Measurements from ENCODE around the gene PPIL6.

PPIL6 gene

GRCh38 chr6:109381747-109382575, 58.5 kb downstream of the PPIL6 start, which contains the start of gene CD164:
CD164 (minus strand) TSS chr6:109382467; CDS start chr6:109382378, 89 bp downstream.
- in situ Hi-C loops (cut with MboI; ENCODE audit: low sequenced_read_pairs, unreplicated experiment), result loop anchor here (10.0 kb wide), 2 partner anchors 197 to 287 kb away; partner anchors contain the start of genes CEP57L1 and SESN1
- DNase-seq (ENCODE audit: low spot score), result peak; percentile 95
- TF ChIP-seq, protein P1, sequence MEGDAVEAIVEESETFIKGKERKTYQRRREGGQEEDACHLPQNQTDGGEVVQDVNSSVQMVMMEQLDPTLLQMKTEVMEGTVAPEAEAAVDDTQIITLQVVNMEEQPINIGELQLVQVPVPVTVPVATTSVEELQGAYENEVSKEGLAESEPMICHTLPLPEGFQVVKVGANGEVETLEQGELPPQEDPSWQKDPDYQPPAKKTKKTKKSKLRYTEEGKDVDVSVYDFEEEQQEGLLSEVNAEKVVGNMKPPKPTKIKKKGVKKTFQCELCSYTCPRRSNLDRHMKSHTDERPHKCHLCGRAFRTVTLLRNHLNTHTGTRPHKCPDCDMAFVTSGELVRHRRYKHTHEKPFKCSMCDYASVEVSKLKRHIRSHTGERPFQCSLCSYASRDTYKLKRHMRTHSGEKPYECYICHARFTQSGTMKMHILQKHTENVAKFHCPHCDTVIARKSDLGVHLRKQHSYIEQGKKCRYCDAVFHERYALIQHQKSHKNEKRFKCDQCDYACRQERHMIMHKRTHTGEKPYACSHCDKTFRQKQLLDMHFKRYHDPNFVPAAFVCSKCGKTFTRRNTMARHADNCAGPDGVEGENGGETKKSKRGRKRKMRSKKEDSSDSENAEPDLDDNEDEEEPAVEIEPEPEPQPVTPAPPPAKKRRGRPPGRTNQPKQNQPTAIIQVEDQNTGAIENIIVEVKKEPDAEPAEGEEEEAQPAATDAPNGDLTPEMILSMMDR (IDR thresholded peaks at IDR 0.05; ENCODE audit: borderline replicate concordance, control extremely low read depth, extremely low read depth, insufficient read depth, missing control alignments), result no peak

DNA sequence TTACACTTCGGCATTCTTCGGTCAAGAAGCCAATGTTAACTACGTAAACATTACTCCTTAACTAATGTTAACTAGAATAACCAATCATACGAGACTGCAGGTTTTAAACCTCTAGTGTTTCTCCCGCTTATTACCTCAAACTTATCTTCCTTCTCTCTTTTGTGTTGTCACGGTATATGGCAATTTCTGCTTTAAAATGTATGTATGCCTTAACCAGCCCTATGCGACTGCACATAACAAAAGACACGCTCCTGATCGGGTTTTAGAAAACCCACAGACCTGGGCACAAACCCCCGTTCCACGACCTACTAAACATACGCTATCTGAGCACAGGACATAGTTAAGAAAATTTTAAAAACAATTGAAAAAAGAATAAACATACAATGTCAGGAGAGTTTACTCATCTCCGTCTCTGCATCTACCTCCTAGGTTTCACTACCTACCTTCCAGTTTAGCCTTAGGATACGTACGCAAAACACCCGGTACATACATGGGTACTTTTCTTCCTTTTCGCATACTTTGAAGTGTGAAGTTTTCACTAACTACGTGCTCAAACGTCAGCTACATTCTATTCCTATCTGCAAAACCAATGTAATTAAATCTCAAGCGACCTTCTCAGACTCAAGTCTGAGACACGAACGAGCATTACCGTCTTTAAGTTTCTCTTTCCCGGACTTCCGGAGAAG, 59.2 kb downstream of the PPIL6 start:
- DNase-seq (ENCODE audit: low spot score), result no peak
- TF ChIP-seq, protein P1 (IDR thresholded peaks at IDR 0.05; ENCODE audit: borderline replicate concordance, control extremely low read depth, extremely low read depth, insufficient read depth, missing control alignments), result no peak
- in situ Hi-C loops (cut with MboI; ENCODE audit: low sequenced_read_pairs, unreplicated experiment), result loop anchor here (10.0 kb wide), 2 partner anchors 196 to 286 kb away; partner anchors contain the start of genes CEP57L1 and SESN1

DNA sequence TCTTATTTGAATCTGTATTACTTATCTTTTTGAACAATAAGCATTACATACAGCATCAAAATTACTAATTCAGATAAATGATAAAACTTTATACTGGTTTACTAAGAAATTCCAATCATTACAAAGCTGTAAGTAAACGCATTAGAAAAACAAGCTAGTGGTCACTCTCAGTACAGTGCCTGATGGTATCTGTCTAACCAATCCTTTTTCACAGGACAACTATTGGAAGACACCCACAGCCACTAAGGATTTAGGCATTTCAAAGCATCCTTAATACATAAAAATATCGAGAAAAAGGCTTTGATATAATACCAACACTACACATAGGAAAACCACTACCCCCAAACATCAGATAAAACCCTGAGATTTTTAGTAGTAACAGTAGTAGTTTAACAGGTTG, 60.7 kb downstream of the PPIL6 start:
- in situ Hi-C loops (cut with MboI; ENCODE audit: low sequenced_read_pairs, unreplicated experiment), result loop anchor here (10.0 kb wide), 2 partner anchors 195 to 285 kb away; partner anchors contain the start of genes CEP57L1 and SESN1
- no peak for DNase-seq (ENCODE audit: low spot score)

GRCh38 chr6:109377717-109378116, 62.7 kb downstream of the PPIL6 start:
- DNase-seq (ENCODE audit: low spot score), result no peak
- in situ Hi-C loops (cut with MboI; ENCODE audit: low sequenced_read_pairs, unreplicated experiment), result no loop called here
- TF ChIP-seq, protein P1 (IDR thresholded peaks at IDR 0.05; ENCODE audit: borderline replicate concordance, control extremely low read depth, extremely low read depth, insufficient read depth, missing control alignments), result no peak

More for the DNA sequence above, 60.7 kb downstream of the PPIL6 start:
- TF ChIP-seq, protein P1 (IDR thresholded peaks at IDR 0.05; ENCODE audit: borderline replicate concordance, control extremely low read depth, extremely low read depth, insufficient read depth, missing control alignments), result no peak

DNA sequence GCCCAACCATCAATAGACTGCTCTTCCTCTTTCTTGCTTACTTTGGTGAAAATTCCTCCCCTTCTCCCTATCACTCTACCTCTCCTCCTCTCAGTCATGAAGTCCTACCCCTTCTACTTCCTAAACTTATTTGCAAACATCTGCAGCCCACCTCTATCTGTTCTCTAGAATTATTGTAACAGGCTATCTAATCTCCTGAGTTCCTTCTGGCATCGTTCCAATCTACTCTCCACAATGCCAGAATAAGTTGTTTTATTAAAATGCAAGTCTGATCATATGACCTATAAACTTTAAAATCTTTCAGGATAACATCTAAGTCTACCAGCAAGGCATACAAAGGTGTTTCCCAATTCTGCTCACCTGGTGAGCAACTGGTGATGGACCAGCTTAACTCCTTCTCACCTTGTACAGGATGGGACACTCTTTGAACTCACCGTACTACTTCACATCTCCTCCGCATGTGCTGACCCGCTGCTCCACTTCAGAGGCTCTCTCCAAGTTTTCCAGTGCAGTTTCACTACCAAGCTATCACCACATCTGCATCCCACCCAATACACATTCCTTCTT, 66.0 kb downstream of the PPIL6 start:
- in situ Hi-C loops (cut with MboI; ENCODE audit: low sequenced_read_pairs, unreplicated experiment), result no loop called here
- TF ChIP-seq, protein P1 (IDR thresholded peaks at IDR 0.05; ENCODE audit: borderline replicate concordance, control extremely low read depth, extremely low read depth, insufficient read depth, missing control alignments), result no peak
- no peak for DNase-seq (ENCODE audit: low spot score)

GRCh38 chr6:109373762-109374161, 66.7 kb downstream of the PPIL6 start:
- in situ Hi-C loops (cut with MboI; ENCODE audit: low sequenced_read_pairs, unreplicated experiment), result no loop called here
- TF ChIP-seq, protein P1 (IDR thresholded peaks at IDR 0.05; ENCODE audit: borderline replicate concordance, control extremely low read depth, extremely low read depth, insufficient read depth, missing control alignments), result no peak
- peak; percentile 41 for DNase-seq (ENCODE audit: low spot score)
